C4-2B (cell line): ENCODE results near the gene EFNA5.
A peak's percentile ranks its signal among the peaks of the same experiment; 100 is the strongest.

Experiments used
- CTCF ChIP-seq: fragments of 450-650 bp; conservative IDR thresholded peaks from 2 replicates; pipeline ENCODE4 v1.5.1; 2017; ENCODE audit warnings: mild to moderate bottlenecking
- ZFX ChIP-seq: fragments of 450-650 bp; IDR thresholded peaks from 2 replicates; pipeline ENCODE4 v1.6.1; 2017

- peak; percentile 99 for TF ChIP-seq CTCF
- TF ChIP-seq ZFX = no peak
Measured at GRCh38 chr5:107673368-107674136, 2.8 kb upstream of the EFNA5 start.
